GM19043 (cell line): ENCODE results near the gene TESPA1.
"Not testable (repeated sequence)": the region's sequence is repeated elsewhere in the genome, so short reads cannot be mapped to it uniquely, and the experiment has no call there.

ENCODE experiments used
- ATAC-seq: cut with Tn5 transposase; IDR thresholded peaks from one replicate; pipeline ENCODE4 v1.9.1; 2021; ENCODE audit warnings: low read depth; ENCODE audit not compliant: unreplicated experiment

Gene TESPA1

DNA sequence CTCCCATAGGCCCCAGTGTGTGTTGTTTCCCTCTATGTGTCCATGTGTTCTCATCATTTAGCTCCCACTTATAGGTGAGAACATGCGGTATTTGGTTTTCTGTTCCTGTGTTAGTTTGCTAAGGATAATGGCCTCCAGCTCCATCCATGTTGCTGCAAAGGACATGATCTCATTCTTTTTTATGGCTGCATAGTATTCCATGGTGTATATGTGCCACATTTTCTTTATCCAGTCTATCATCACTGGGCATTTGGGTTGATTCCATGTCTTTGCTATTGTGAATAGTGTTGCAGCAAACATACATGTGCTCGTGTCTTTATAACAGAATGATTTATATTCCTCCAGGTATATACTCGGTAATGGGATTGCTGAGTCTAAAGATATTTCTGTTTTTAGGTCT lies 2.2 kb upstream of the TESPA1 start:
- not testable (repeated sequence) for ATAC-seq

DNA sequence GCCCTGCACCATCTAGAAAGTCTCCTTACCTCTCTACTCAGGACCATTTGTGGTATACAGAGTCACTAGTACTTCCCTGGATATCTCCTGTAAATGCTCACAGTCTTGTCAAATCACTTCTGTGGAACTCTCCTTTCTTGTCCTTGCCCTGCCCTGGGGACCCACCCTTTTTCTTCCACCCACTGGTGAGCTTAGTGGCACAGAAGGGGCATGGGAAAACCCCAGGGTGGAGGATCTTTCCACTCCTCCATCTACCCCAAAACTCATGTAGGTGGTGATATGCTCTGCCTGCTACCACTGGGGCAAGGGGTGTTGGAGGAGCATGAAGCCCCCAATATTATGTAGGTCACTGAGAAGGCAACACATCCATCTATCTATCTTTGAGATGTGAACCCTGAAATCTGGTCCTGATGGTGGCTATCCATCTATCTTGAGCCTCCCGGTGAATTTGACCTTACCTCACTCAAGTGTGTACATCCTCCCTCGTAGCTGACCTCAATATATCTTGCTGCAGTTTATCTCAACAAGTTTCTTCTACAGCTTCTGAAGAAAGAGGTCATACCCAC lies 943 bp downstream of the TESPA1 start:
- no peak for ATAC-seq

DNA sequence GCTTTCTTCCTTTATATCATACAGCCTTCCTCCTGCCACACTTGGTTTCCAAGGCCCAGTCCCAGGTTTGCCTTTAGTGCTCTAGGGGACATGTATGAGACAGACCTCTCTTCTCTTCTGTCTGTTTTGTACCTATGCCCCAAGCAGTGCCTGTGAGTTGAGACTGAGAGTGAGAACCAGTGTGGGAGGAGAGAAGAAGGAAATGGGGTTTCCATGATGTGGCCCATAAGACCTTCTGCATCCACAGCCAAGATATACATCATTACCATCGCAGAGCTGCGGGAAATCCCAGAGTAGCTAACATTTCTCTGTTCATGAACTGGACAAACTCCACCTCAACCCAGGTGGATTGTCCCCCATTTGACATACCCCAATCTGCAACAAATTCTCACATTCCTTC lies 2.8 kb downstream of the TESPA1 start:
- no peak for ATAC-seq

DNA sequence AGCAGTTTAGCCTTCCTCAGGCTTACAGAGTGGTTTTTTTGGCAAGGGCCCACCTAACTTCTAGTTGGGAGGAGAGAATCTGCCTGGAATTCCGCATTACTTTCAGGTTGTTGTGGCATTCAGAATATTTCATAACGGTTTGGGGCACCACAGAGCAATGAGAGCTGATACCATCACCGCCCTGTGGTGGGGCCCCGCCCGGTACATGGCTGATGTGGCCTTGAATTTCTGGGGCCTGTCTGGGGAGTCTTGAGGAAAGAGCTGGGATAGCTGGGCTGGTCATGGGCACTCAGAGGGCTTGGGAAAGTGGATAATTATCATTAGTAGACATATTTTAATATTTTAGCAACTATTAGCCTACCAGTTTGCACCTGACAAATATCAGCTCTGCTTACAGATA lies 4.2 kb downstream of the TESPA1 start:
- no peak for ATAC-seq

DNA sequence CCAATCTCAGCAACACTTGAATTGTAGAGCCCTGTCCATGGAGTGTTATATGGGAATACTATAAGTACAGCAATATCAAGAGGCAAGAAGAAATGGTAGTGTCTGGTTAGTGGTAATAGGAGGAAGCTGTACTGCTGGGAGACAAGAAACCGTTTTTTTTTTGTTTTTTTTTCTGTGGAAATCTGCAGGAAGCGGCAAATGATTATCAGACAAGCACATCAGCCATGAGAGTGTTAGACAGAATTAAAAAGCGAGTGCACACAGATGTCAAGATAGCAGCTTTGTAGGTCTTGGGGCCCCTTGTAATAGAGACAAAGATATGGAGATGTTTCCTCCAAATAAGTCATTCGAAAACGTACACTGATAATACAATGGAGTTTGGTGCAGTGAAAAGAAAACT lies 6.7 kb downstream of the TESPA1 start:
- ATAC-seq: no peak

DNA sequence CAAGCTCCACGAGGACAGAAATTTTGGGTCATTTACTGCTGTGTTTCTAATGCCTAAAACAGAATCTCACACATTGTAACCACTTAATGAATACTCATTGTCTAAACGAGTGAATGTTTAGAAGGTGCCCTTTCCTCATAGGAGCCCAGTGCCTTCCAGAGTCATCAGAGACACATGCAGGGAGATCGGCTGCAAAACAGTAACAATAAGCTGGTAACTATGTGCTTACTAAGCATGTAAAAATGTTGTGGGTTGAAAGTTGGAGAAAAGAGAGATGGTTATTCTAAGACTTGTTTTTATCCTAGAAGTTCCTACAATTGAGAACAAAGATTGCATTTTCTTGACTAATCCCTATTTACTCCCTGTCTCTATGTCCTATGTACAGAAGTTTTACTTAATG lies 7.4 kb downstream of the TESPA1 start:
- no peak for ATAC-seq

DNA sequence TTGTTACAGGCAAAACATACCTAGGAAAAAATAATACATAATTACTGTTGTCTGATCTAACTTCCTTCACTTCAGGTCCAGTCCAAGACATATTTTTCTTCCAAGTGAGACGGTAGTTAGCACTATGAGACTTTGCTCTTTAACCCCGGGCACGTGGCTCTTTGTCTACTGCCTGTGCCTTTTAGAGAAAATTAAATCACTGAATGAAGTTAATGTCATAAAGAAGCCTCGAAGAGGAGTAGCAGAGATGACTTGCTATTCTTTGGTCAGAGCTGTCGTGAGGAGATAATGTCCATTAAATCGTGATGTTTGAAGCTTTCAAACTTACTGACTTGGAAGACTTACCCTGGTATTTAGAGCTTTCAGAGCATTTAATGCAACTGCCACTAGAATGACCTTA lies 8.7 kb downstream of the TESPA1 start:
- no peak for ATAC-seq

DNA sequence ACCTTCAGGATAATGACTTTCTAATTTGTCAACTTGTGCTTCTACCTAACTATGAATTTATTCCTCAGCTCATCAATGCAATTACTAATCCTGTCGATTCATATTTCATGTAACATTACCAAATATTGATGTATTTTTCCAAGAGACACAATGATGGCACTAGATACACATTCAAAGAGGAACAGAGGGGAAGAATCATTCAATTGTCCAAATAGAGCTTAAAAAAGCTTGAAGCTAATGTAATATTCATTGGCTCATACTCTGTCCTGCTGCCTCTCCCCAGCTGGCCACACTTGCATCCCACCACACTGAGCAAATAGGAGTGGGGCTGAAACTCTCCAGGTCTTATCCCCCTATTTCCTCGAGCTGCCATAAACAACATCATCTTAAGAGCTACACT lies 9.3 kb downstream of the TESPA1 start:
- ATAC-seq: no peak

DNA sequence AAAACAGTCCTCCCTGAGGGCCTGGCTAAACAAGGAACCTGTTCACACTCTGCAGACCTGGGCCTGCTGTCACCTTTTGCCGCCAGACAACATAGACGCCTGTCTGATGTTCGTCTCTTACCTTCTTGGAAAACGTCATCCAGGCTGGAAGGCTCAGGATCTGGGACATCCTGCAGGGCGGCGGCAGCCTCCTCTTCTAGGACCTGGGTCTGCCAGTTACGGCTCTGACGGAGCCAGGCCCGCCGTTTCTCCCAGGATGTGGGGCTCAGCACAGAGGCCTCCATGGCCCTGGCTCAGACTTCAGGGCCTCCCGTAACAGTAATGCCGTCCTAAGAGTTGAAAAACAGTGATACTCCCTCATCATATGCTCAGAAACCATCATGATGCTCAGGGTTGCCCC lies 10.3 kb downstream of the TESPA1 start:
- ATAC-seq: no peak

DNA sequence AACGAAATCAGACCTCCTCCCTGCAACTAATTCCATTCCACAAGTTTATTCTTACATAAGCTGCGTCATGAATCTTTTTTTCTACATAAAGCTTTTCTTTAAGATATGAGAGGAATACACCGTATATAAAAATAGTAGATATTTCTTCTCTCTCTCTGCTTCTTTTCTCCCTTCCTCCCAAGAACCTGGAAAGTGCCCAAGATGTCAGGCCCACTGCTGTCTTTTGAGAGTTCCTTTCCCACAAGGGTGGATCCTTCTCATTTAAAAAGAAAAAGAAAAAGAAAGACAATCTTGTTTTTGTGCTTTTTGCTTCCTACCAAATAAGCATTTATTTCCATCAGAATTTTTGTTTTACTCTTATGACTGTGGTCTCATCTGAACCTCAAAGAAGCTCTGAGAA lies 11.0 kb downstream of the TESPA1 start:
- no peak for ATAC-seq

DNA sequence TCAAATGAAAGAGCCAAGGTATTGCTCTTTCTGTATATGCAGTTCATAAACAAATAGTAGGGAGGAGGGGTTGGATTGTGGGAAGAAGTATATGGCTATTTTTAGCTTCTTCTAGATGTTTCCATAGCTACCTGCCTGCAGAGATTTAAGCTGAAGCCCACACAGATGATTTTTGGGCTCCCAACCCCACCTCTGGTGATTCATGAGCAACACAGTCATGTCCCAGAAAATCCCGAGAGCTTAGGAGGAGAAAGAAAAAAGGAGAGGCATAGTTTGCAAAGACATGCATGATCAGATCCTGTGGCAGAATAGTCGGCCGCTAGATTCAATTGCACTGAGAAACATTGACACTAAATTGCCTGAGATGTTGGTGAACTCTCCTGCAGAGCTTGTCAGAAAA lies 13.8 kb downstream of the TESPA1 start:
- ATAC-seq: no peak

DNA sequence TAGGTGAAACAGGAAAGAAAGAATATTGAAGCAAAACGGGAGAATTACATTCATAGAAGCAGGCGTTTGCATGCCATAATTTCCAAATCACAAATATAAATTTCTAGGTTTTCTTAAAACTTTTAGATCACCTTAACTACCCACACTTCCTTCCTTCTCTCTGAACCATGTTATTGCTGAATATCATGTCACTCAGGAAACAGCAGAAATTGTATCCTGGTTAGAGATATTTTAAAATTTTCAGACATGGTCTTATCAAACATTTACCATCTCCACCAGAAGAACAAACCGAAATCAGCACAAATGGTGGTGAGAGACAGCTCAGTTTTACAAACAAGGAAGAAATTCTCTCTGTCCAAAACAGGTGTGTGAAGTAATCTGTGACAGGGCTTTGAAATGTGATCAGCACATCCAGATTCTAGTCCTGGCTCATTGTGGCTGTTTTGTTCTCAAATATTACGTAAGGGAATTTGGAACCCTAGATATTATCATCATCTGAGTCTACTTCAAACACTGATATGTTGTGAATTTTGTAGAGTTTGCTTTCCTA lies 16.3 kb downstream of the TESPA1 start:
- no peak for ATAC-seq

DNA sequence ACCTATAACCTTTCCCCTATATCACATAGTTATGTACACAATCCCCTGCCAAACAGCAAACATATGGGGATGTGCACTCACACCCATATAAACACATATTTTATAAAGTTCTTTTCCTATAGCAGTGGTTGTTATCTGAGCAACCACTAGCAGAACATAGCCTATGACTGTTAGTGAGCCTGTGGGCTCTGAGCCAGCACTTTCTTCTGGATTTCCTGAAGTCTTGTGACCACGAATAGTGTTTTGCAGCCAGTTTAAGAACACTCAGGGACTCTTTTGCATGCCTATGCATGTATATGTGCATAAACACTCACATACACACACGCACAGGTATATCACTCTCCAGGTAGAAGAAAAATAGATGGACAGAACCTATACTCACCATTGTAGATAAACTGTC lies 17.1 kb downstream of the TESPA1 start:
- no peak for ATAC-seq

DNA sequence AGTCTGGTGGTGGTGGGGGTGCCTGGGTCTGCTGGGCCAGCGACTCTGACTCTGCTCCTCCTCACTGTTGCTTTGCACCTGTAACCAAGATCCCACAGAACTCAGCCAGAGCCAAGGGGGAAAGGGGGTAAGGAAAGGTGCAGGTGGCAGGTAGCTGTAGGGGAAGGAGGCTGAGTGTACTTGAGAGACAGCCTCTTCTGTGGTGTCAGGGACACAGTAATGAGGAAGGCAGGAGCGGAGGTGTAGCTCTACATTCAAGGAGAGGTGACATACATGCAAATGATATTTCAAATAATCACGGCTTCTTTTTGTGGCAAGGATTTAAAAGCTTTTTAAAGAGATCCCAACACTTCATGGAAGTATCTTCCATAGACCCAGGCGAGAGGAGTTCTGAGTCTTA lies 23.4 kb downstream of the TESPA1 start:
- ATAC-seq: no peak

DNA sequence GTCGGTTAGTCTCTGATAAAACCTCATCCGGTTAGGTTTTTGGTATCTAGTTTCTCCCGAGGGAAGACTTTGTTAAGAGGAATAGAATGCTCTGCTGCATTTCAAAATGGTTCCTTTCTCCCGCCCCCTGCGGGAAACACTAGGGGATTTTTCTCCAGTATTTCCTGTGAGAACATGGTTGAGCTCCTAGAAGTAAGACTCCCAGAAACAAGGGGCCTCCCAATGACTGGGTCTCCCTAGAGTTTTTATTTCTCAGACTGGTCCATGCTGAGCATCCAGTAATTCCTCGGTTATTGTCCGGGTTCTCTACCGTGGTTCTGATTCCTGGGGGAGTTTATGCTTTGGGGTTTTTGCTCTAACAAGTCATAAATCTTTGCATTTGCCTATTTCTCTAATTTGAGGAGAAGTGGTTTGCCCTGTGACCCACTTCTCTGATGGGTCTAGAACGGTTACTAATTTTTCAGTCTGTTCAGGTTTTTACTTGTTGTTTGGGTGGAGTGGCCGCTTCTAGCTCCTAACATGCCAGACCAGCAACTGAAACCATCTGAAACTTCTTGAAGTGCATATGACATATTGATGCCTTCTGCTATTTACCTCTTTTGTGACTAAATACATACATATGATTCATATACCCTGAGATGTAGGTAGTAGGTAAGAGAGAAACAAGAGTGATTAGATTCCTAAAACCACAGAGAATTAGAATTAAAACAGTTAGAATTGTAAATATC lies 25.1 kb downstream of the TESPA1 start:
- ATAC-seq: no peak

DNA sequence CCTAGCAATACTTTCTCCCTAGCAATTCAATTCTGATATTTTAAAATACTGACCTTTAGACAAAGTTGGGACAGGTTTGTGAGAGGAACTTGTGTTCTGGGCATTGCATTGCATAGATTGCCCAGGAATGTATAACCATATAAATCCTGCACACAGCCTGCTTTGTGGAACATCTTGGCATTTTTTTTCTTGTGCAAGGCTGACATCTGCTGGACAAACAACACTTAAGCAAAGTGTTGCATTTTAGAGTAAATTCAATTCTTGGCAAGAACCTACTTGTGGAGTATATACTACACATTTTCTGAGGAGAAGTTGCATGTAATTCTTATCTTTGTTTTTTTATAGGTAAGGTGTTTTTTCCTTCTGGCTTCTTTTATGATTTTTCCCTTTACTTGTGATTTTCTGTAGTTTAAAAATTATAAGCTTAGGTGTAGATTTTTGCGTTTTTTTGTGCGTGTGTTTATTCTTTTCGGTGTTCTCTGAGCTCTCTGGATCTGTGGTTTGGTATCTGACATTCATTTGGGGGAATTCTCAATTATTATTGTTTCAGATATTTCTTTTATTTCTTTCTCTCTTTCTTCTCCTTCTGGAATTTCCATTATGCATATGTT lies 26.4 kb downstream of the TESPA1 start:
- ATAC-seq: no peak

DNA sequence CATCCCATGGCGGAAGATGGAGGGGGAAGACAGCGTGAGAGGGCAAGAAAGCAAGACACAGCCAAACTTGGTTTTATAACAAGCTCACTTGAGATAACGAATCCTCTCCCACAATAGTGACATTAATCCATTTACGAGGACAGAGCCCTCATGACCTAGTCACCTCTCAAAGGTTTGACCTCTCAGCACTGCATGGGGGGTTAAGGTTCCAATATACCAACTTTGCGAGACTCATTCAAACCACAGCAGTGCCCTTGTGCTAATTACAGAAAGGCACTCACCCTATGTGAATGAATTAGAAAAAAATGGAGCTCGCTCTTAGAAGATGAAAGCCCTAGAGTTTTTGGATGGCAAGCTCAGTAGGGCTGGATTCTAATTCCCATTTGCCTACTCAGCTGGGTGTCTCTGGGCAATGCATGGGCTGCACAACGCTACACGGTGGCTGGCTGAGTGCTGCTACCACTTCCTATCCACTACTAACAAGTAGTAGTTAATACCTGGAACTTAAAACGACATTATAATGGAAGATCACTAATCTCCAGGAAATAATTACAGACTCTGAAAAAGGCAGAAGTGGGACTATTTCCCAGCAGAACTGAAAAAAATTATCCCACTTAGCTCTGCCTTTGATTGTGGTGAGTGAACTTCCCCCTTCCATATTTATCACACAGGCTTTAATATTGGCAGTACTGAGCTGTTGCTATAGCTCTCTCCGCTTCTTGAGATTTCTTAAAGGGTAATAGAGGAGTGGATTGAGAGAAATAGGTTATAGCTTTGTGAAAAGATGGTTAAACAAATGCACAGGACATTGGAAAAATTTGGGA lies 27.5 kb downstream of the TESPA1 start:
- no peak for ATAC-seq

DNA sequence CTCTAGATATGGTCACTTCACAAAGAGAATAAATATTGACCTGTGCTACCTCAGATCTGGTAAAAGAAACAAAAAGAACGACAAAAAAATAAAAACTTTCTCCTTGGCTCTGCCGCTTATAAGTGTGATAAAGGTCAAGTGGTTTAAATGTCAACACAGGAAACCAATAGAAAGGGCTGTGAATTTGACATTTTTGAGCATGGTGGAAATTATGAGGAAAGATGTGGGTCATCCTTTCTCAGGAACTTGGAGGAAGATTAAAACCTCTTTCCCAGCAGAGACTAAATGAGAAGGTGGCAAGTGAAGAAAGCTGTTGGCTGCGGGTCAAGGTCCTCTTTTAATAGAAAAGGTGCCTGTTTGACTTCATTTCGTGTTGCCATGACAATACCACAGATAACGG lies 28.2 kb downstream of the TESPA1 start:
- no peak for ATAC-seq

DNA sequence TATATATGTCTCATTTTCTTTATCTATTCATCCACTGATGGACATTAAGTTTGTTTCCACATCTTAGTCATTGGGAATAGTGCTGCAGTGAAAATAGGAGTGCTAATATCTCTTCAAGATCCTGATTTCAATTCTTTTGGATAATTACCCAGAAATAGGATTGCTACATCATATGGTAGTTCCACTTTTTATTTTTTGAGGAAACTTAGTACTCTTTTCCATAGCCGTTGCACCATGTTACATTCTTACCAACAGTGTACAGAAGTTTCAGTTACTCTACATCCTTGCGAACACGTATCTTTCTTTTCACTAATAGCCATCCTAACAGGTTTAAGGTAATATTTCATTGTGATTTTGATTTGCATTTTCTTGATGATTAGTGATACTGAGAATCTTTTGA lies 29.8 kb downstream of the TESPA1 start:
- ATAC-seq: no peak

DNA sequence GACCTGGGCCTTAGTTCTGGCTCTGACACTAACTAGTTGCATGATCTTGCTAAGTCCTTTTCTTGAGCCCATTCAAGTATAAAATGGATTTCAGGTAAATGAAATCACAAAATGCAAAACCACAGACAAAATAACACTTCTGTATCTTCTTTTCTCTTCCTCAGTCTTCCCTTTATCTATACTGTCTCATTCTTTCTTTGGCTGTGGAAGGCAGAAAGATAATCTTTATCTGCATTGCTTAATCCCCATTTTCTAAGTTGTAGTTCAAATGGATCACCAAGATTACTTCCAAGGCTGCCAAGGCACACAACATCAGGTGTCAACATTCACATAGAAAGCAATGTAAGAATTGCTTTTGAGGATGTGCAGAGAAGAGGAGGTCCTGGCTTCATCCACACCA lies 30.3 kb downstream of the TESPA1 start:
- no peak for ATAC-seq

DNA sequence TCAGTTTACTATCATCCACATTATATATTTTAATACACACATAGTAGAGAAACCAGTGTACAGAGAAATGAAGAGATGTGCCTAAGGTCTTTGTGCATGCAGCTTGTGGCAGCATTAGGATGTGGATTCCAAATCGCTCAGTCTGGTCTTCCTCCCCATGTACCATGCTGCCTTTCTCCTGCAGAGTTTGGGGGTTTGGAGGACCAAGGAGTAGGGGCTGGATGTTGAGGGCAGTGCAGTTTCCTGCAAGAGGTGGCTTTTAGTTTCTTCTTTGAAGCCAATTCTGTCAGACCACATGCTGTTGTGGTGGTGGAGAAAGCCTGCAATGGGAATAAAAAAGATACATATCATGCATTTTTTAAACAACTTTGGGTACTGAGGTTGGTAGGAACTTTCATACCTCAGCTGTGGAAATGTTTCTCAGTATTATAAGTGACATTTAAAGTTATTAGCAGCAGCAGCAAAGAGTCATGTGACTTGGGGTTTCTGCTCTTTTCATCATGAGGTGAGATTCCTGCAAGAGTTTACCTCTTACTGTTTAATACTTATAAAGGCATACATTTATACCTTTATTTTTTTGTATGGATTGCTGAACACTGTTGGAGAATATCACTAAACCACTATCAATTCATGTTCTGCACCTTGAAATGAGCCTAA lies 34.4 kb downstream of the TESPA1 start:
- ATAC-seq: no peak
